ENCODE data around the gene PTBP1.

- TF ChIP-seq, protein P1, sequence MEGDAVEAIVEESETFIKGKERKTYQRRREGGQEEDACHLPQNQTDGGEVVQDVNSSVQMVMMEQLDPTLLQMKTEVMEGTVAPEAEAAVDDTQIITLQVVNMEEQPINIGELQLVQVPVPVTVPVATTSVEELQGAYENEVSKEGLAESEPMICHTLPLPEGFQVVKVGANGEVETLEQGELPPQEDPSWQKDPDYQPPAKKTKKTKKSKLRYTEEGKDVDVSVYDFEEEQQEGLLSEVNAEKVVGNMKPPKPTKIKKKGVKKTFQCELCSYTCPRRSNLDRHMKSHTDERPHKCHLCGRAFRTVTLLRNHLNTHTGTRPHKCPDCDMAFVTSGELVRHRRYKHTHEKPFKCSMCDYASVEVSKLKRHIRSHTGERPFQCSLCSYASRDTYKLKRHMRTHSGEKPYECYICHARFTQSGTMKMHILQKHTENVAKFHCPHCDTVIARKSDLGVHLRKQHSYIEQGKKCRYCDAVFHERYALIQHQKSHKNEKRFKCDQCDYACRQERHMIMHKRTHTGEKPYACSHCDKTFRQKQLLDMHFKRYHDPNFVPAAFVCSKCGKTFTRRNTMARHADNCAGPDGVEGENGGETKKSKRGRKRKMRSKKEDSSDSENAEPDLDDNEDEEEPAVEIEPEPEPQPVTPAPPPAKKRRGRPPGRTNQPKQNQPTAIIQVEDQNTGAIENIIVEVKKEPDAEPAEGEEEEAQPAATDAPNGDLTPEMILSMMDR (IDR thresholded peaks at IDR 0.05; ENCODE audit: low read depth, low read length, missing input control), result no peak
- TF ChIP-seq, protein P2, sequence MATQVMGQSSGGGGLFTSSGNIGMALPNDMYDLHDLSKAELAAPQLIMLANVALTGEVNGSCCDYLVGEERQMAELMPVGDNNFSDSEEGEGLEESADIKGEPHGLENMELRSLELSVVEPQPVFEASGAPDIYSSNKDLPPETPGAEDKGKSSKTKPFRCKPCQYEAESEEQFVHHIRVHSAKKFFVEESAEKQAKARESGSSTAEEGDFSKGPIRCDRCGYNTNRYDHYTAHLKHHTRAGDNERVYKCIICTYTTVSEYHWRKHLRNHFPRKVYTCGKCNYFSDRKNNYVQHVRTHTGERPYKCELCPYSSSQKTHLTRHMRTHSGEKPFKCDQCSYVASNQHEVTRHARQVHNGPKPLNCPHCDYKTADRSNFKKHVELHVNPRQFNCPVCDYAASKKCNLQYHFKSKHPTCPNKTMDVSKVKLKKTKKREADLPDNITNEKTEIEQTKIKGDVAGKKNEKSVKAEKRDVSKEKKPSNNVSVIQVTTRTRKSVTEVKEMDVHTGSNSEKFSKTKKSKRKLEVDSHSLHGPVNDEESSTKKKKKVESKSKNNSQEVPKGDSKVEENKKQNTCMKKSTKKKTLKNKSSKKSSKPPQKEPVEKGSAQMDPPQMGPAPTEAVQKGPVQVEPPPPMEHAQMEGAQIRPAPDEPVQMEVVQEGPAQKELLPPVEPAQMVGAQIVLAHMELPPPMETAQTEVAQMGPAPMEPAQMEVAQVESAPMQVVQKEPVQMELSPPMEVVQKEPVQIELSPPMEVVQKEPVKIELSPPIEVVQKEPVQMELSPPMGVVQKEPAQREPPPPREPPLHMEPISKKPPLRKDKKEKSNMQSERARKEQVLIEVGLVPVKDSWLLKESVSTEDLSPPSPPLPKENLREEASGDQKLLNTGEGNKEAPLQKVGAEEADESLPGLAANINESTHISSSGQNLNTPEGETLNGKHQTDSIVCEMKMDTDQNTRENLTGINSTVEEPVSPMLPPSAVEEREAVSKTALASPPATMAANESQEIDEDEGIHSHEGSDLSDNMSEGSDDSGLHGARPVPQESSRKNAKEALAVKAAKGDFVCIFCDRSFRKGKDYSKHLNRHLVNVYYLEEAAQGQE (IDR thresholded peaks at IDR 0.05), result no peak
- TF ChIP-seq, protein P3, sequence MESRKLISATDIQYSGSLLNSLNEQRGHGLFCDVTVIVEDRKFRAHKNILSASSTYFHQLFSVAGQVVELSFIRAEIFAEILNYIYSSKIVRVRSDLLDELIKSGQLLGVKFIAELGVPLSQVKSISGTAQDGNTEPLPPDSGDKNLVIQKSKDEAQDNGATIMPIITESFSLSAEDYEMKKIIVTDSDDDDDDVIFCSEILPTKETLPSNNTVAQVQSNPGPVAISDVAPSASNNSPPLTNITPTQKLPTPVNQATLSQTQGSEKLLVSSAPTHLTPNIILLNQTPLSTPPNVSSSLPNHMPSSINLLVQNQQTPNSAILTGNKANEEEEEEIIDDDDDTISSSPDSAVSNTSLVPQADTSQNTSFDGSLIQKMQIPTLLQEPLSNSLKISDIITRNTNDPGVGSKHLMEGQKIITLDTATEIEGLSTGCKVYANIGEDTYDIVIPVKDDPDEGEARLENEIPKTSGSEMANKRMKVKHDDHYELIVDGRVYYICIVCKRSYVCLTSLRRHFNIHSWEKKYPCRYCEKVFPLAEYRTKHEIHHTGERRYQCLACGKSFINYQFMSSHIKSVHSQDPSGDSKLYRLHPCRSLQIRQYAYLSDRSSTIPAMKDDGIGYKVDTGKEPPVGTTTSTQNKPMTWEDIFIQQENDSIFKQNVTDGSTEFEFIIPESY (IDR thresholded peaks at IDR 0.05), result no peak
- TF ChIP-seq SP1 (IDR thresholded peaks at IDR 0.05) (no peak), RAD21 (IDR thresholded peaks at IDR 0.05) (no peak), GABPA (IDR thresholded peaks at IDR 0.05 in 1 of 2, conservative IDR thresholded peaks at IDR 0.05 in 1 of 2) (no peak), FOXA2 (IDR thresholded peaks at IDR 0.05) (no peak), TAF1 (conservative IDR thresholded peaks at IDR 0.05) (no peak), JUND (IDR thresholded peaks at IDR 0.05) (no peak)
Observed at GRCh38 chr19:812049-812746, 14.9 kb downstream of the PTBP1 start.

Measured in liver (tissue), 3 donors.